CD4-positive, alpha-beta T cell treated with Interleukin-10 for 1 hour (primary cell): ENCODE results near the gene CLTCL1.

ENCODE experiments used
- DNase-seq: peaks from one replicate; pipeline ENCODE4 v3.0.0-alpha.2; 2020

CLTCL1 gene

DNA sequence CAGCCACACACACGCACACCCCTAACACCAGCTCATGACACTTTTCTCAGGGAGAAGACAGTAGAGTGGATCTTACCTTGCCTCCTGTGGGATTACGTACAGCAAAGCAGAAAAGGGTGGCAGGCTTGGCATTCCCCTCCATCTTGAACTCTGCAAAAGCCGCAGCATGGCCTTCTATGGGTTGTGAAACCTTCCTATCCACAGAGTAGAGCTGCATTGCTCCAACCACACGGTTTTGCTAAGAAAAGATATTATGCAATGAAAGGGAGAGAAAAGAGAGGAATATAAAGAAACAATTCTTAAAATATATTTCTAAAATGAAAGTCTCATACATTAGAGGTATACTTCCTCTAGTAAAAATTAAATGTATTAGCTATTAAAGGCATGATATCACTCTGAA, 48.8 kb downstream of the CLTCL1 start:
- no peak for DNase-seq

DNA sequence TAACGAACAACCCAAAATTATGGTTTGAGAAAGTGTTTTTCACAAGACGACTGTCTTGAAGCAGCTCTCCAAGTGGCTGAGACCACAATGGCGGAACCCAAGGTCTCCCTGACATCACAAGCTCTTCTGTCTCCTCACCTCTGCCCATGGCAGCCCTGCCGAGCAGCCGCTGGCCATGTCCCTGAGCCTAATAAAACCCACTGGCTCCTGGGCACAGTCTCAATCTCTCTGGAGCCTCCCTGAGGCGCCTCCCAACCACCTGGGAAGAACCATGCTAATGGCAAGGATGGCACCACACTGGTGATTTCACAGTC, 50.0 kb downstream of the CLTCL1 start:
- no peak for DNase-seq

DNA sequence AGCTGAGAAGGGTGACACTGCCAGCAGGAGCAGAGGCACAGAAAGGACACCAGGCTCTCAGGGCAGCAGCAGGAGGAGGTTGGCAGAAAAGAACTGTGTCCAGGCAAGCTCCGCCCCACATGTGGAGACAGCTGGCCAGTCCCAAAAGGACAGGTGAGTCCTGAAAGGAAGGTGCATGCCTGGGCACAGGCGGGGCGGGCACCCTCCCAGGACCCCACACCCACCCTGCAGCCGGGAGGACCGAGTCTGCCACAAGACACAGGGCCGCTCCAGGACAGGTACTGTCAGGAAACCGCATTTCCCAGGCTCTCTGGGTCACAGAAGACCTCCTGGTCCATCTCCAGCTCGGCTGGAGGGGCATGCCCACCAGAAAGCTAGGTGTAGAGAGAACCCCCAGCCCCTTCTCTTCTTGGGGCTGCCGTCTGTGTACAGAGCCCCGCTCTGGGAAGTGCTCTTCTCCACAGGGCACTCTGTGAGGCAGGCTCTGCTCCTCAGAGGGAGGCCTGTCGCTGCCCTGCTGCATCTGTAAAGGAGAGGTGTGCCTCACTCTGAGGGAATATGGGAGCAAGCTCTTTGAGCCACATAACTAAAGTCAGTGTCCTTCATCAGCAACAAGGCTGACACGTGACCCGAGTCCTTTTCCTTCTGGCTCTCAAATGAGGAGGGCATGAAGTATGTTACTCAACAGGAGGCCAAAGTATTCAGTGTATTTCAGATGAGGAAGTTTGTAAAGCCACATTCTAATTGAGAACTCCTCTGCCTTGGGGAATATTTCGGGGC, 50.5 kb downstream of the CLTCL1 start:
- no peak for DNase-seq

DNA sequence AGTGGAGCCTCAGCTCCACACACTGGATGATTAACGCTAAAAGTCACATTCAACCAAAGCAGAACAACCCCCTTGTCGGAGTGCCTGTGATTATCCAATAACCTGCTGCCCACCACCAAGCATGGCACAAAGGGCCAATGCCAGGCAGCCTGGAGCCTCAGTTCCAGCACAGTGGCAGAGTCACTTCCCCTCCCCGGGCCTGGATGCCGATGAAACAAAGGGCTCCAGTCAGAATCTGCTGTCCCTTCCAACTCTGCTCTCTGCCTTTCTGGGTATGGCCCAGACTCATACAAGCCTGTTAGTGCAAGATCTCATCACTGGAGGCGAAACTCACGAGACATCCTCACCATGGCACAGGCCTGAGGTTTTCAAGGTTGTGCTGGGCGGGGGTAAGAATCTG, 52.1 kb downstream of the CLTCL1 start:
- DNase-seq = no peak

DNA sequence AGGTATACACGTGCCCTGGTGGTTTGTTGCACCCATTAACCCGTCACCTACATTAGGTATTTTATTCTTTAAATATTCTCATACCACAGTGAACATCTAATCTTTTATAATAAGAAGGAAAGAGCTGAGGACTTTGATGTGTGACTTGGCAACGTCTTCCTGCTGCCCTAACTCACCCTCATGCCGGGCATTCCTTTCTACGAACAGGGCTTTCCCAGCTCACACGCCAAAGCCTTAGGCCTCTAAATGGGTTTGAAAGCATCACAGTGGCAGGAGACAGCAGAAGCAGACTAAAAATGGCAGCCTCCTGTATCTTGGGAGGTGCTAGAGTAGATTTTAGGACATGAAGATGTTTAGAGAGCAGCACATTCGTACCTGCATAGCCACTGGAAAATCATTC, 52.6 kb downstream of the CLTCL1 start:
- no peak for DNase-seq

- no peak for DNase-seq
Measured at GRCh38 chr22:19235874-19236273, 55.6 kb downstream of the CLTCL1 start.

GRCh38 chr22:19234126-19234896, 57.2 kb downstream of the CLTCL1 start:
- DNase-seq = no peak

DNA sequence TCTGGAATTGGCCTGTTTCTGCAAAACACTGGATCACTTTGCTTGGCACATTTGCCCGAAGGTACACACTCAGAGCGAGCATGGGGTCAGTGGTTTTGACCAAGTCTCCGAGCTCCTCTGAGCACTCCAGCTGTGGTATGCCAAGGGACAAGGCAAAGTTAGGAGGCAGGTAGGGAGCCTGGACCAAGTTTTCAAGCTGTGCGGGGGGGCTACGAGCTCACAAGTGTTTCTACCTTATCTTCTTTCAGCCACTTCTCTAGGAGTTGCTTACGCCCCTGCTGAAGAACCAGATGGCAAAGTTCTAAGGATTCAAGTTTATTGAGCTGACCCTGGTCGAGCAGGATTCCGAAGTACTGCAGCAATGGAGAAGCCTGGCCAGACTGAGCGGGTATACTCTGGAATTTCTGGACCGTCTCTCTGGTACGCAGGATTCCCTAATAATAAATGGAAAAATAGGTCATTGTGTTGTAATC, 58.3 kb downstream of the CLTCL1 start:
- no peak for DNase-seq

- no peak for DNase-seq
Measured at GRCh38 chr22:19232623-19233022, 58.9 kb downstream of the CLTCL1 start.

GRCh38 chr22:19231986-19232385, 59.5 kb downstream of the CLTCL1 start:
- no peak for DNase-seq

- DNase-seq = no peak
Measured at GRCh38 chr22:19229600-19229999, 61.9 kb downstream of the CLTCL1 start.

- DNase-seq = no peak
Measured at GRCh38 chr22:19228179-19228578, 63.3 kb downstream of the CLTCL1 start.

- no peak for DNase-seq
Measured at GRCh38 chr22:19226428-19226827, 65.1 kb downstream of the CLTCL1 start.

GRCh38 chr22:19225560-19225959, 66.0 kb downstream of the CLTCL1 start:
- DNase-seq = no peak

GRCh38 chr22:19224985-19225384, 66.5 kb downstream of the CLTCL1 start:
- DNase-seq = no peak

DNA sequence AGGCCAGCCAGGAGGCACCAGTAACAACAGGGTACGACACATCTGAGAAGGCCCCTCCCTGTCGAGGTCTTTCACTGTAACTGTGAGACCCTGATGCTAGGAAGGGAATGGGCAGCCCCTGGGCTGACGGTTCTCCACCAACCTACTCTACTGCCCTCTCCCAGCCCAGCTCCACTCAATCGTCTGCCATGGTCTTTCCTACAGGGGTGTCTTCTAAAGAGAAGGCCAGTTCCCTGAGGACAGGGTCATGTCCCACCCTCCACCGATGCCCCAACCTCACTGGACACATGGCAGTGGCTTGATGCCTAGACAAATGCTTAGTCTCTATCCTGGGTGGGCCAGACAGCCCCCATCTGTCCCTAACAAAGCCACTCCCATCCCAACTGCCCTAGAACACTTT, 67.0 kb downstream of the CLTCL1 start:
- no peak for DNase-seq

DNA sequence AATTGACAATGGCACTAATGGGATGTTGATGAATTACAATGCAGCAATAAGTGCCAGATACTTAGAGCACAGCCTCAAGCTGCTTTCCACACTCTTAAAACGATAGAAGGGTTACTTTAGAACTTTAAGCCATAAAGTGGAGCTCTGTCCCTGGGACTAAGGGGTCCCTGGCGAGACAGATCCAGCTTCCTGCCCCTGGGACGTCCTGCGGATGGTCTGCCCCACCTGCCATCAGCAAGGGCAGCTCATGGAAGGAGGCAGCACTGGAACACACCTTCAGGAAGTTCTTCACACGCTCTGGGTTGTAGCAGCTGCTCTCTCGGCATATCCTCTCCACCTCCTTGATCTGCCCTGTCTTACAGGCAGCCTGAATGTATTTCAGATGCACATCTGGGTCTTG, 67.9 kb downstream of the CLTCL1 start:
- no peak for DNase-seq

- DNase-seq = no peak
Measured at GRCh38 chr22:19223110-19223509, 68.4 kb downstream of the CLTCL1 start.

GRCh38 chr22:19222242-19223005, 69.1 kb downstream of the CLTCL1 start:
- no peak for DNase-seq

DNA sequence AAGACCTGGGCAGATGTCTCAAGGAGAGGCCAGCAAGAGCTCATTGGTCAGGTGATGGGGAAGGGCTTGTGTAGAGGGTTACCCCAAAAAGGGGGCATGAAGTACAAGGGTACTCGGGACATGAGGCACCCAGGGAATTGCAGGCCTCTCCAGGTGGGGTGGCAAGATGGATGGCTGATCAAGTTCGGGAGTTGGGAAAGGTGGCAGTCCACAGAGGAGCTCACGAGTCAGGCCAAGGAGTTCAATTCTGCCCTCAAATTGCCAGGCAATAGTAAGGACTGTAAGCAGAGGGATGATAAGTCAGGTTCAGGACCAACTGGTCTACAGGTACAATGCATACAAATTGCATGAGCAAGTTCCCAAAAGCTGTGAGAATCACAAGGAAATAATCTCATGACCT, 70.7 kb downstream of the CLTCL1 start:
- DNase-seq = no peak

GRCh38 chr22:19218541-19219233, 72.8 kb downstream of the CLTCL1 start:
- DNase-seq = no peak

DNA sequence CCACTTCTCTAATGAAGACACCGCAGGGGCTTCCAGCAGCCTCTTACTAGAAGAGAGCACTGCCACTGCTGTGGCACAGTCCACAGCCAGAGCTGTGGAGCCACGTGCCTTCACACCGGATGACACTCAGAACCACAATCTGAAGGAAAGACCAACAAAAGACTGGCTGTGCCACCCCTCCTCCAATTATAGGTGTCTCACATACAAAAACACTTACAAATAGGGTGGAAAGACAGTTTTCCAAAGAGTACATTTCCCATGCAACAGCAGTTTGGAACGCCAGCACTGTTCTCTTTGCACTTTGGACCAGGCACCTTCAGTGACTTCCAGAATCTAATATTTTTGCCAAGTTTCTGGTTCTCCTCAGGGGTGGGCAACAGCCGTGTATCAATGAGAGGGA, 74.9 kb downstream of the CLTCL1 start:
- DNase-seq = no peak

DNA sequence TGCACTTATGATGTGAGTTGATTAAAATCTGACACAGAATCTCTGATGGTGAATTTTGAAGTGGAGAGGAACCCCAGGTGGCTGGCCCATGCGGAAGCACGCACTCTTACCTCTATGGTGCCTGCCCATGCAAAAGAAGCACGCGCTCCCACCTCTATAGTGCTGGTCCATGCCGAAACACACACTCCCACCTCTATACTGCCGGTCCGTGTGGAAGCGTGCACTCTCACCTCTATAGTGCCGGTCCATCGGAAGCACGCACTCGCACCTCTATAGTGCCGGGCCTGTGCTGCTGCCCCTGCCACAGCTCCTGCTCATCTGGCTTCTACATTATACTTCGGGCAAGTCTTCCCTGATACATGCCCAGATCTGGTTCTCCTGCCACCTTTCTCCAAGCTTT, 76.2 kb downstream of the CLTCL1 start:
- DNase-seq = no peak
